GM12878 (cell line): Measurements from ENCODE around the gene IL36B. TPM values are rescaled to one million over a fixed set of nuclear protein-coding genes. Genes with fewer than 3 reads are reported as not detected.

Experiments used
- ATAC-seq: fragments of 200-7000 bp; cut with Tn5 transposase; 3 replicates; pipeline ENCODE4 v1.9.1; 2020; ENCODE audit warnings: mild to moderate bottlenecking, moderate library complexity
- BruUV-seq: library from RNA; stranded (reverse); fragments of 400-500 nt; replicated peaks from 2 replicates; lab custom pipeline; 2021; lab: Mats Ljungman, UMichigan
- CTCF ChIA-PET: fragments of 300-600 bp; sonication (Branson Sonifier 250); formaldehyde crosslinking; extraction: SDS; loops from one replicate; lab custom pipeline; 2021; ENCODE audit warnings: inconsistent platforms; lab: Yijun Ruan, JAX
- POLR2A ChIA-PET: fragments of 350-600 bp; formaldehyde crosslinking; extraction: SDS; loops from one replicate; lab custom pipeline; 2021; ENCODE audit warnings: inconsistent platforms; lab: Charles Lee
- RAD21 ChIA-PET: fragments of 300-600 bp; sonication (Branson Sonifier 250); formaldehyde crosslinking; loops from one replicate; lab custom pipeline; 2023; ENCODE audit warnings: antibody characterized with exemption; ENCODE audit not compliant: unreplicated experiment; lab: Charles Lee
- SMC1A ChIA-PET: fragments of 300-600 bp; sonication (Branson Sonifier 250); formaldehyde crosslinking; loops from one replicate; lab custom pipeline; 2023; ENCODE audit not compliant: unreplicated experiment, uncharacterized antibody; lab: Charles Lee
- DNase-seq: peaks from one replicate; pipeline ENCODE4 v3.0.0-alpha.2; 2011; ENCODE audit warnings: low read depth, low spot score
- FAIRE-seq: peaks from 3 replicates; lab custom pipeline; 2011; peaks lifted over from hg19 to GRCh38; lab: Jason Lieb, UNC
- H2AFZ ChIP-seq: 2 replicates; pipeline ENCODE4 v1.6.0; 2011; ENCODE audit warnings: low read depth, low read length, control low read depth; ENCODE audit not compliant: control insufficient read depth
- H3K27ac ChIP-seq: 2 replicates; pipeline ENCODE4 v1.5.1; 2011; ENCODE audit warnings: control low read depth; ENCODE audit not compliant: control insufficient read depth, insufficient read depth
- H3K27me3 ChIP-seq, 2 experiments: replicated peaks in 1 of 2; 2 replicates each; pipeline versions ENCODE4 v1.6.0 to v1.6.1; 2011; ENCODE audit warnings: low read length in 1 of 2; ENCODE audit not compliant: control insufficient read depth in 2 of 2, insufficient read depth in 2 of 2
- H3K36me3 ChIP-seq, 2 experiments: 2 replicates each; pipeline ENCODE4 v1.5.1; 2011; ENCODE audit warnings: low read length in 1 of 2; ENCODE audit not compliant: control insufficient read depth in 2 of 2, insufficient read depth in 2 of 2
- H3K4me1 ChIP-seq: 2 replicates; pipeline ENCODE4 v1.6.1; 2011; ENCODE audit warnings: mild to moderate bottlenecking, low read length, moderate library complexity, mixed read lengths; ENCODE audit not compliant: control insufficient read depth, insufficient read depth
- H3K4me2 ChIP-seq: 2 replicates; pipeline ENCODE4 v1.6.0; 2011; ENCODE audit warnings: control low read depth; ENCODE audit not compliant: control insufficient read depth, insufficient read depth
- H3K4me3 ChIP-seq: fragments of 200-600 bp; sonication (generic); 2 replicates; pipeline ENCODE4 v1.5.1; 2016
- H3K79me2 ChIP-seq: 2 replicates; pipeline ENCODE4 v1.6.0; 2011; ENCODE audit warnings: low read length; ENCODE audit not compliant: control insufficient read depth, insufficient read depth
- H3K9ac ChIP-seq: 2 replicates; pipeline ENCODE4 v1.8.0; 2011; ENCODE audit warnings: low read length, control low read depth, mixed read lengths; ENCODE audit not compliant: control insufficient read depth, insufficient read depth
- H3K9me3 ChIP-seq: replicated peaks from 3 replicates; pipeline ENCODE4 v1.5.1; 2011; ENCODE audit warnings: mild to moderate bottlenecking, low read length; ENCODE audit not compliant: control insufficient read depth, insufficient read depth
- H4K20me1 ChIP-seq: 2 replicates; pipeline ENCODE4 v1.6.0; 2011; ENCODE audit not compliant: control insufficient read depth, insufficient read depth
- GABPA ChIP-seq: IDR thresholded peaks from 2 replicates; pipeline ENCODE4 v1.6.1; 2014; ENCODE audit warnings: antibody characterized with exemption, low read depth, mild to moderate bottlenecking, inconsistent platforms
- HDAC2 ChIP-seq: fragments of 200-600 bp; sonication (generic); IDR thresholded peaks from 2 replicates; pipeline ENCODE4 v1.6.1; 2017
- IKZF1 ChIP-seq: fragments of 450-650 bp; conservative IDR thresholded peaks from 2 replicates; pipeline ENCODE4 v1.6.1; 2017; ENCODE audit warnings: antibody characterized with exemption, mild to moderate bottlenecking
- MEF2B ChIP-seq: fragments of 450-650 bp; IDR thresholded peaks from 2 replicates; pipeline ENCODE4 v1.6.1; 2018; ENCODE audit warnings: mild to moderate bottlenecking, moderate library complexity; ENCODE audit not compliant: partially characterized antibody, poor library complexity, severe bottlenecking
- MTA3 ChIP-seq: IDR thresholded peaks from 2 replicates; pipeline ENCODE4 v1.6.1; 2012; ENCODE audit warnings: low read length, inconsistent platforms, borderline replicate concordance
- MXI1 ChIP-seq: fragments of 150-350 bp; IDR thresholded peaks from 2 replicates; pipeline ENCODE4 v1.6.1; 2011; ENCODE audit warnings: low read depth, mild to moderate bottlenecking, inconsistent platforms, low read length, improper control_type of control experiment
- NFXL1 ChIP-seq: fragments of 450-650 bp; IDR thresholded peaks from 2 replicates; pipeline ENCODE4 v1.6.1; 2017; ENCODE audit warnings: antibody characterized with exemption, mild to moderate bottlenecking, borderline replicate concordance
- RELB ChIP-seq: fragments of 450-650 bp; IDR thresholded peaks from 2 replicates; pipeline ENCODE4 v1.6.1; 2017; ENCODE audit warnings: low read depth, mild to moderate bottlenecking, moderate library complexity
- SMC3 ChIP-seq: IDR thresholded peaks from 2 replicates; pipeline ENCODE4 v1.6.1; 2011; ENCODE audit warnings: low read length, improper control_type of control experiment, borderline replicate concordance
- SP1 ChIP-seq: IDR thresholded peaks from one replicate; pipeline ENCODE4 v1.6.1; 2011; ENCODE audit warnings: low read depth, low read length
- TCF7 ChIP-seq: IDR thresholded peaks from 2 replicates; pipeline ENCODE4 v1.6.1; 2014; ENCODE audit warnings: antibody characterized with exemption, borderline replicate concordance
- ZNF384 ChIP-seq: IDR thresholded peaks from 2 replicates; pipeline ENCODE4 v1.6.1; 2012; ENCODE audit warnings: low read depth, mild to moderate bottlenecking, low read length, improper control_type of control experiment, borderline replicate concordance
- WGBS: methylation state at CpG from one replicate; pipeline ENCODE4 v1.1.6; 2016; ENCODE audit warnings: low lambda C conversion rate; ENCODE audit not compliant: insufficient replicate concordance, insufficient coverage; ENCODE audit errors: missing lambda C conversion rate; 5-methylcytosine and 5-hydroxymethylcytosine counted together
- in situ Hi-C: fragments of 300-500 bp; cut with MboI; formaldehyde crosslinking; loops from 9 replicates; pipeline ENCODE4 v1.14.3; 2018; ENCODE audit warnings: mixed read lengths
- intact Hi-C: fragments of 100-400 bp; cut with micrococcal nuclease; formaldehyde crosslinking; loops from one replicate; pipeline ENCODE4 v1.14.2; 2022; ENCODE audit not compliant: unreplicated experiment
- polyA plus RNA-seq, 11 experiments: library from polyadenylated mRNA; depleted of rRNA in 4 of 11; unstranded in 6 of 11; stranded (reverse) in 5 of 11; fragments of >200 nt; fragmentation: Nextera tagmentation in 4 of 11; fragmentation: Illumina TruSeq in 1 of 11; extraction: Ambion mirVana in 4 of 11; extraction: Trizol in 1 of 11; gene quantifications; 1 replicate in 1 of 11; 2 replicates in 10 of 11; pipeline versions ENCODE4 v1.2.1 to v1.2.3, GENCODE V29; 2011 to 2016; ENCODE audit warnings: inconsistent platforms in 2 of 11, missing spikeins in 2 of 11, low read depth in 1 of 11
- total RNA-seq, 4 experiments: library from RNA; depleted of rRNA in 3 of 4; stranded (reverse); fragments of >200 nt in 3 of 4; fragmentation: Illumina TruSeq in 1 of 4; extraction: Trizol in 1 of 4; gene quantifications; 2 replicates each; pipeline versions ENCODE4 v1.2.1 to v1.2.3, GENCODE V29; 2013 to 2021

Gene IL36B
- total and polyA plus RNA-seq, 10 of the 15 experiments (the other 5 are each of a cell fraction or from before 2014, with no cell fraction given): not detected

- TF ChIP-seq NFXL1 (no peak), MXI1 (no peak)
- TF ChIP-seq, all 136 proteins: peak for 0
These were observed 17.9 kb upstream of the IL36B start (continued) for GRCh38 chr2:113070606-113070975.

- no peak overlapping the region for H3K4me2 ChIP-seq
- no peak overlapping the region for H3K27ac ChIP-seq
- in situ Hi-C loops: no loop called here
- no peaks in the 10 kb centered on the region for H4K20me1 ChIP-seq
- TF ChIP-seq GABPA (no peak), SMC3 (no peak), HDAC2 (no peak), MEF2B (no peak), MTA3 (no peak), TCF7 (no peak), RELB (no peak), ZNF384 (no peak), SP1 (no peak), IKZF1 (no peak)
- no peak overlapping the region for H3K4me3 ChIP-seq
- no peak overlapping the region for H2AFZ ChIP-seq
- CTCF ChIA-PET: interaction anchor here (4.3 kb wide), 1 partner anchor 11 kb away, joined by 14 read pairs; no protein-coding TSS in a partner anchor
- ATAC-seq (no peak), FAIRE-seq (no peak), DNase-seq (no peak)
- intact Hi-C loops: no loop called here
- WGBS: 47% methylated on average over 4 of the region's 4 CpGs
- no TSS peak for BruUV-seq
- no peaks in the 10 kb centered on the region for H3K4me1 ChIP-seq
- no peaks in the 10 kb centered on the region for H3K79me2 ChIP-seq
- H3K36me3 ChIP-seq: no peaks in the 10 kb centered on the region
- SMC1A ChIA-PET: interaction anchor here (0.6 kb wide), 1 partner anchor 11 kb away, joined by 3 read pairs; the partner anchor contains the start of gene IL36RN
- 0 out of 4 replicates have a peak, but pooled peaks cover 0 to 1% of the 10 kb centered on the region in 2 experiments for H3K27me3 ChIP-seq
- H3K9me3 ChIP-seq: no peaks in the 10 kb centered on the region; the same call in 2 of the 3 replicates
- RAD21 ChIA-PET: no interaction called here
- POLR2A ChIA-PET: no interaction called here
- no peak overlapping the region for H3K9ac ChIP-seq
These were observed 17.3 kb upstream of the IL36B start for GRCh38 chr2:113069676-113070605.
